Gastrocnemius medialis (tissue), 4 donors: ENCODE data around the gene DGKK. TPM values are rescaled to one million over a fixed set of nuclear protein-coding genes. Genes with fewer than 3 reads are reported as not detected.

ENCODE experiments used
- ATAC-seq, 2 donors: fragments of 150-250 bp; one replicate each; pipeline ENCODE4 v1.9.1; 2016
- DNase-seq, 2 donors: peaks; one replicate each; pipeline ENCODE4 v3.0.0-alpha.2; 2019
- H3K27ac ChIP-seq, 4 donors: fragments of 200-600 bp; sonication (generic); 1 replicate in 1 of 4; 2 replicates in 3 of 4; pipeline ENCODE4 v1.5.1; 2016 to 2018; ENCODE audit warnings: mild to moderate bottlenecking in 2 of 4, moderate library complexity in 1 of 4
- H3K27me3 ChIP-seq, 3 donors: fragments of 200-600 bp; sonication (generic) in 2 of 3; 1 replicate in 1 of 3; 2 replicates in 2 of 3; pipeline versions ENCODE4 v1.5.1 to v1.6.0; 2016 to 2019; ENCODE audit warnings: mild to moderate bottlenecking in 1 of 3, moderate library complexity in 1 of 3
- H3K36me3 ChIP-seq, 2 donors: fragments of 200-600 bp; sonication (generic) in 1 of 2; one replicate each; pipeline ENCODE4 v1.5.1; 2017 to 2018
- H3K4me1 ChIP-seq, 2 donors: fragments of 200-600 bp; sonication (generic) in 1 of 2; one replicate each; pipeline ENCODE4 v1.5.1; 2016 to 2017; ENCODE audit warnings: mild to moderate bottlenecking in 2 of 2
- H3K4me3 ChIP-seq, 4 donors: fragments of 200-600 bp; sonication (generic) in 3 of 4; 1 replicate in 1 of 4; 2 replicates in 3 of 4; pipeline ENCODE4 v1.5.1; 2016 to 2019; ENCODE audit warnings: mild to moderate bottlenecking in 2 of 4
- H3K9me3 ChIP-seq, 3 donors: fragments of 200-600 bp; sonication (generic) in 2 of 3; 1 replicate in 1 of 3; 2 replicates in 2 of 3; pipeline ENCODE4 v1.5.1; 2016 to 2019
- CTCF ChIP-seq, 5 experiments: fragments of 450-650 bp in 3 of 5; fragments of 200-600 bp in 2 of 5; sonication (generic) in 2 of 5; IDR thresholded peaks in 4 of 5; conservative IDR thresholded peaks in 1 of 5; 1 replicate in 4 of 5; 2 replicates in 1 of 5; pipeline ENCODE4 v1.5.1; 2016 to 2019; ENCODE audit warnings: antibody characterized with exemption in 5 of 5, mild to moderate bottlenecking in 3 of 5, moderate library complexity in 3 of 5
- POLR2A ChIP-seq, 2 donors: fragments of 450-650 bp; IDR thresholded peaks; one replicate each; pipeline ENCODE4 v1.6.1; 2017; ENCODE audit warnings: antibody characterized with exemption in 2 of 2, mild to moderate bottlenecking in 2 of 2, moderate library complexity in 2 of 2
- in situ Hi-C, 4 donors: fragments of 200-750 bp; cut with MboI; loops; one replicate each; pipeline versions ENCODE4 v1.15.0 to v1.8.0; 2017; ENCODE audit warnings: low sequenced_read_pairs in 4 of 4
- intact Hi-C: fragments of 100-400 bp; cut with DNase I; formaldehyde crosslinking; loops from one replicate; pipeline ENCODE4 v1.15.1; 2023; ENCODE audit warnings: low total_unique reads
- total RNA-seq, 4 donors: library from RNA; depleted of rRNA; stranded (reverse); fragments of >200 nt; gene quantifications; one replicate each; pipeline versions ENCODE4 v1.1.0 to v1.2.3, GENCODE V29; 2016

DGKK gene
- total RNA-seq, 4 donors from 2014 or later, result not detected

GRCh38 chrX:50381729-50382415 lies 88.8 kb downstream of the DGKK start:
- TF ChIP-seq CTCF (IDR thresholded peaks at IDR 0.05 in 4 of 5, conservative IDR thresholded peaks at IDR 0.05 in 1 of 5) (no peak), POLR2A (IDR thresholded peaks at IDR 0.05) (no peak)
- Histone ChIP-seq H3K36me3 (no peaks in the 10 kb centered on the region), H3K9me3 (no peaks in the 10 kb centered on the region), H3K27me3 (no peaks in the 10 kb centered on the region), H3K27ac (no peak overlapping the region), H3K4me1 (no peaks in the 10 kb centered on the region), H3K4me3 (no peak overlapping the region)
- DNase-seq, result no peak
- intact Hi-C loops (no loop called here), in situ Hi-C loops (no loop called here)
- ATAC-seq, result no peak

GRCh38 chrX:50375481-50376267 lies 95.0 kb downstream of the DGKK start:
- DNase-seq (no peak), ATAC-seq (no peak)
- in situ Hi-C loops (no loop called here), intact Hi-C loops (no loop called here)
- Histone ChIP-seq H3K36me3 (no peaks in the 10 kb centered on the region), H3K9me3 (no peaks in the 10 kb centered on the region), H3K27ac (no peak overlapping the region), H3K4me3 (no peak overlapping the region), H3K4me1 (no peaks in the 10 kb centered on the region), H3K27me3 (no peaks in the 10 kb centered on the region)
- TF ChIP-seq CTCF (IDR thresholded peaks at IDR 0.05 in 4 of 5, conservative IDR thresholded peaks at IDR 0.05 in 1 of 5) (no peak), POLR2A (IDR thresholded peaks at IDR 0.05) (no peak)

GRCh38 chrX:50372966-50373365 lies 97.7 kb downstream of the DGKK start:
- intact Hi-C loops (no loop called here), in situ Hi-C loops (no loop called here)
- Histone ChIP-seq H3K4me1 (no peaks in the 10 kb centered on the region), H3K27ac (no peak overlapping the region), H3K27me3 (no peaks in the 10 kb centered on the region), H3K9me3 (no peaks in the 10 kb centered on the region), H3K4me3 (no peak overlapping the region), H3K36me3 (no peaks in the 10 kb centered on the region)
- DNase-seq, result no peak
- TF ChIP-seq POLR2A (IDR thresholded peaks at IDR 0.05) (no peak), CTCF (IDR thresholded peaks at IDR 0.05 in 4 of 5, conservative IDR thresholded peaks at IDR 0.05 in 1 of 5) (no peak)
- ATAC-seq, result no peak

GRCh38 chrX:50343917-50344316 lies 126.7 kb downstream of the DGKK start:
- H3K36me3 ChIP-seq, result no peaks in the 10 kb centered on the region
- H3K9me3 ChIP-seq, result no peaks in the 10 kb centered on the region
- H3K4me1 ChIP-seq, result no peaks in the 10 kb centered on the region
- no peak for TF ChIP-seq POLR2A (IDR thresholded peaks at IDR 0.05)
- no peak for TF ChIP-seq CTCF (IDR thresholded peaks at IDR 0.05 in 4 of 5, conservative IDR thresholded peaks at IDR 0.05 in 1 of 5)
- in situ Hi-C loops, result no loop called here
- no peak overlapping the region for H3K4me3 ChIP-seq
- no peak overlapping the region for H3K27ac ChIP-seq
- DNase-seq (no peak), ATAC-seq (no peak)
- H3K27me3 ChIP-seq, result no peaks in the 10 kb centered on the region
- intact Hi-C loops, result no loop called here
